Neuronal stem cell (in vitro differentiated cells): Measurements from ENCODE around the gene VCP.

Experiments
- DNase-seq: peaks from one replicate; pipeline ENCODE4 v3.0.0-alpha.2; 2013; ENCODE audit warnings: low spot score
- H2AFZ ChIP-seq: one replicate; pipeline ENCODE4 v1.6.1; 2013; ENCODE audit warnings: mild to moderate bottlenecking, low read length, inconsistent platforms
- H2AK5ac ChIP-seq: 2 replicates; pipeline ENCODE4 v1.6.1; 2013; ENCODE audit warnings: low read depth, mild to moderate bottlenecking, inconsistent platforms, low read length, moderate library complexity, mixed read lengths
- H2BK120ac ChIP-seq: 2 replicates; pipeline ENCODE4 v1.6.1; 2013; ENCODE audit warnings: low read depth, mild to moderate bottlenecking, inconsistent platforms, low read length, moderate library complexity, mixed read lengths
- H2BK12ac ChIP-seq: one replicate; pipeline ENCODE4 v1.6.1; 2013; ENCODE audit warnings: low read length, inconsistent platforms
- H2BK15ac ChIP-seq: 2 replicates; pipeline ENCODE4 v1.6.1; 2013; ENCODE audit warnings: mild to moderate bottlenecking, low read length, inconsistent platforms, mixed read lengths
- H2BK5ac ChIP-seq: one replicate; pipeline ENCODE4 v1.6.1; 2013; ENCODE audit warnings: inconsistent platforms, mild to moderate bottlenecking, low read length, moderate library complexity
- H3K14ac ChIP-seq: one replicate; pipeline ENCODE4 v1.6.1; 2013; ENCODE audit warnings: low read length, inconsistent platforms
- H3K18ac ChIP-seq: 2 replicates; pipeline ENCODE4 v1.6.1; 2013; ENCODE audit warnings: low read length, inconsistent platforms
- H3K23ac ChIP-seq: 2 replicates; pipeline ENCODE4 v1.6.1; 2013; ENCODE audit warnings: low read depth, mild to moderate bottlenecking, mixed read lengths, low read length, inconsistent platforms; ENCODE audit not compliant: poor library complexity
- H3K27ac ChIP-seq: replicated peaks from 3 replicates; pipeline ENCODE4 v1.5.1; 2013; ENCODE audit warnings: low read length, inconsistent platforms
- H3K27me3 ChIP-seq, 3 experiments: 2 replicates each; pipeline ENCODE4 v1.6.1; 2013; ENCODE audit warnings: low read length in 3 of 3, mild to moderate bottlenecking in 2 of 3, inconsistent platforms in 1 of 3, low read depth in 1 of 3, mixed read lengths in 1 of 3, moderate library complexity in 1 of 3; ENCODE audit not compliant: control insufficient read depth in 3 of 3, insufficient read depth in 3 of 3
- H3K36me3 ChIP-seq, 2 donors: replicated peaks in 1 of 2; 2 replicates each; pipeline ENCODE4 v1.6.1; 2013; ENCODE audit warnings: low read length in 2 of 2; ENCODE audit not compliant: control insufficient read depth in 2 of 2, insufficient read depth in 2 of 2
- H3K4ac ChIP-seq: 2 replicates; pipeline ENCODE4 v1.6.1; 2013; ENCODE audit warnings: inconsistent platforms, mild to moderate bottlenecking, low read length, moderate library complexity
- H3K4me1 ChIP-seq, 2 donors: 1 replicate in 1 of 2; 2 replicates in 1 of 2; pipeline ENCODE4 v1.6.1; 2013; ENCODE audit warnings: low read length in 2 of 2, low read depth in 1 of 2; ENCODE audit not compliant: control insufficient read depth in 2 of 2, insufficient read depth in 1 of 2
- H3K4me2 ChIP-seq: one replicate; pipeline ENCODE4 v1.6.1; 2013; ENCODE audit warnings: mild to moderate bottlenecking, low read length, inconsistent platforms; ENCODE audit not compliant: insufficient read depth, poor library complexity, severe bottlenecking
- H3K4me3 ChIP-seq, 2 donors: 2 replicates each; pipeline ENCODE4 v1.5.1; 2013; ENCODE audit warnings: low read length in 2 of 2, mild to moderate bottlenecking in 2 of 2, inconsistent platforms in 1 of 2, moderate library complexity in 1 of 2
- H3K79me1 ChIP-seq: one replicate; pipeline ENCODE4 v1.6.1; 2013; ENCODE audit warnings: low read depth, mild to moderate bottlenecking, inconsistent platforms, low read length, moderate library complexity
- H3K9ac ChIP-seq: one replicate; pipeline ENCODE4 v1.6.1; 2013; ENCODE audit warnings: mild to moderate bottlenecking, low read depth, low read length, inconsistent platforms; ENCODE audit not compliant: poor library complexity
- H3K9me3 ChIP-seq, 2 donors: replicated peaks in 1 of 2; 2 replicates each; pipeline versions ENCODE3 to v1.6.1; 2013; ENCODE audit warnings: low read length in 2 of 2, mild to moderate bottlenecking in 2 of 2, inconsistent platforms in 1 of 2, low read depth in 1 of 2, mixed read lengths in 1 of 2, moderate library complexity in 1 of 2; ENCODE audit not compliant: control insufficient read depth in 2 of 2, insufficient read depth in 1 of 2
- H4K8ac ChIP-seq: one replicate; pipeline ENCODE4 v1.6.1; 2013; ENCODE audit warnings: low read depth, mild to moderate bottlenecking, inconsistent platforms, low read length, moderate library complexity
- H4K91ac ChIP-seq: one replicate; pipeline ENCODE4 v1.6.1; 2013; ENCODE audit warnings: low read length, low read depth, mild to moderate bottlenecking, inconsistent platforms; ENCODE audit not compliant: poor library complexity
- WGBS, 2 donors: extraction: QIAGEN DNeasy Blood & Tissue Kit; methylation state at CpG; one replicate each; pipeline ENCODE4 v1.1.7; 2013; ENCODE audit warnings: missing lambda C conversion rate in 2 of 2, mixed read lengths in 1 of 2; ENCODE audit not compliant: insufficient read length in 2 of 2, insufficient replicate concordance in 1 of 2; ENCODE audit errors: extremely low coverage in 2 of 2; 5-methylcytosine and 5-hydroxymethylcytosine counted together

VCP gene

DNA sequence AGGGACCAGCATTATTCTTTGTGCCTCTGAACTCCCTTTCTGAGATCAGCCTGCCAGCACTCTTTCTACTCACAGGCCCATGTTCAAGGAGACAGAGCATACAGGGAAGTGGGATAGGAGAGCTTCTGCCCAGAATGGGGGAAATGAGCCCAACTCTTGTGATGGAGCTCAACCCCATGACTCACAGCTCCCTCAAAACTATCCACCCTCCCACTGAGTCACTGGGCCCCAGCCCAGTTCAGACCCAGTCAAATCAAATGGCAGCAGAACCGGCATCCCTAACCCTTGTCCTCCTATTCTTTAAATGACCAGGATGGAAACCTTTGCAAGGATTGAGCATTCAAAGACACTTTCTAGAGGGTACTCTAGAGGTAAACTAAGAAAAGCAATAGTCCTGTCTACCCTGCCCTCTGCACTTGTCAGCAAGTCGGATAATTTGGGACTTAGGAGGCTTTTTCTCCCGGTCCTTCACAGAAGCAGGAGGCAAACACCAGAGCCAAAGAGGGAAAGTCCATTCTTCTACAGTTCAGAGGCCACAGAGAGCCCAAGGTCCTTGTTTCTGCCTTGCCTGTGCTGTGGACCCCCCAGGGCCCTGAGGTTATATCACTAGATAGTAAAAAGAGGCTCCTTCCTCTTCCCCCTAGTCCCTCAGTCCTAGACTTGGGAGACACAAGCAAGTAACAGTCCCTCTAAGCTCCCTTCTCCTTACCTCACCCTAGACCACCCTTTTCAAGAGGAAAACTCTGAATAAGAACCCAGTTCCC is 40.0 kb upstream of the VCP start:
- no peak for DNase-seq
- peaks cover 28 to 32% of the 10 kb centered on the region in 2 donors for H3K4me1 ChIP-seq
- WGBS, 2 donors = no CpG with 5 or more reads among the region's 3 CpGs

GRCh38 chr9:35111001-35111933 is 38.8 kb upstream of the VCP start:
- Histone ChIP-seq H2BK15ac (no peak overlapping the region), H3K27ac (no peak overlapping the region), H4K8ac (no peak overlapping the region), H2BK12ac (no peak overlapping the region), H2BK5ac (peak overlapping the region; percentile 42), H3K18ac (peak overlapping the region; percentile 68), H2BK120ac (no peak overlapping the region), H4K91ac (no peak overlapping the region), H3K14ac (peak overlapping the region; percentile 57), H3K9me3 (no peaks in the 10 kb centered on the region), H3K27me3 (no peaks in the 10 kb centered on the region), H2AK5ac (no peak overlapping the region), H3K4me2 (peak overlapping the region; percentile 89), H3K9ac (peak overlapping the region; percentile 85), H3K79me1 (peaks cover 14% of the 10 kb centered on the region), H3K4ac (no peak overlapping the region), H3K4me3 (peak overlapping the region; percentile 68 to 91), H3K23ac (peak overlapping the region; percentile 87), H2AFZ (peak overlapping the region; percentile 72), H3K4me1 (peaks cover 25 to 29% of the 10 kb centered on the region in 2 donors), H3K36me3 (peaks cover 14 to 31% of the 10 kb centered on the region in 2 donors)
- WGBS, 2 donors = no CpG with 5 or more reads among the region's 57 CpGs
- DNase-seq = peak; percentile 97

More for the DNA sequence above, 40.0 kb upstream of the VCP start:
- Histone ChIP-seq H4K91ac (no peak overlapping the region), H2BK15ac (no peak overlapping the region), H2BK5ac (no peak overlapping the region), H3K18ac (no peak overlapping the region), H2AK5ac (no peak overlapping the region), H3K79me1 (peaks cover 14% of the 10 kb centered on the region), H3K9me3 (no peaks in the 10 kb centered on the region), H3K27ac (peak overlapping the region; percentile 48), H3K27me3 (no peaks in the 10 kb centered on the region), H3K23ac (no peak overlapping the region), H3K4me3 (no peak overlapping the region), H4K8ac (no peak overlapping the region), H3K36me3 (peaks cover 7 to 19% of the 10 kb centered on the region in 2 donors), H3K14ac (no peak overlapping the region), H3K4me2 (peak overlapping the region; percentile 43), H2BK12ac (no peak overlapping the region), H3K9ac (no peak overlapping the region), H3K4ac (no peak overlapping the region), H2BK120ac (no peak overlapping the region), H2AFZ (no peak overlapping the region)

GRCh38 chr9:35110327-35110761 is 37.9 kb upstream of the VCP start:
- DNase-seq = no peak
- no CpG with 5 or more reads among the region's 3 CpGs for WGBS, 2 donors
- peaks cover 23 to 40% of the 10 kb centered on the region in 2 donors for H3K36me3 ChIP-seq
- no peak overlapping the region for H2AFZ ChIP-seq
- no peak overlapping the region for H2BK15ac ChIP-seq
- H3K4ac ChIP-seq = no peak overlapping the region
- no peak overlapping the region for H2BK120ac ChIP-seq
- H3K9me3 ChIP-seq = no peaks in the 10 kb centered on the region
- no peak overlapping the region for H3K23ac ChIP-seq
- no peak overlapping the region for H2AK5ac ChIP-seq
- no peak overlapping the region for H3K27ac ChIP-seq
- peaks cover 14% of the 10 kb centered on the region for H3K79me1 ChIP-seq
- no peak overlapping the region for H4K8ac ChIP-seq
- H3K18ac ChIP-seq = no peak overlapping the region
- H4K91ac ChIP-seq = no peak overlapping the region
- H3K14ac ChIP-seq = no peak overlapping the region
- no peak overlapping the region for H3K9ac ChIP-seq
- H3K4me1 ChIP-seq = peaks cover 25 to 29% of the 10 kb centered on the region in 2 donors
- no peak overlapping the region for H2BK5ac ChIP-seq
- peak overlapping the region in 1 of 2 donors; percentile 68 for H3K4me3 ChIP-seq
- H3K27me3 ChIP-seq = no peaks in the 10 kb centered on the region
- H3K4me2 ChIP-seq = no peak overlapping the region
- no peak overlapping the region for H2BK12ac ChIP-seq
